H1 (cell line): ENCODE measurements around the gene KDM6A. TPM values are rescaled to one million over a fixed set of nuclear protein-coding genes. Genes with fewer than 3 reads are reported as not detected.

Experiments
- POLR2A ChIP-seq, 2 experiments: IDR thresholded peaks; 1 replicate in 1 of 2; 2 replicates in 1 of 2; pipeline ENCODE4 v1.6.1; 2011; ENCODE audit warnings: low read depth in 2 of 2, low read length in 2 of 2, mild to moderate bottlenecking in 2 of 2; ENCODE audit errors: control extremely low read depth in 1 of 2
- RNF2 ChIP-seq: fragments of 200-900, 300-1000 bp; sonication (generic); IDR thresholded peaks from 2 replicates; pipeline ENCODE4 v1.7.1; 2016; ENCODE audit warnings: borderline replicate concordance, low read depth, mild to moderate bottlenecking, antibody characterized with exemption, low read length; ENCODE audit not compliant: poor library complexity, severe bottlenecking; ENCODE audit errors: missing control alignments
- SIN3A ChIP-seq, 2 experiments: IDR thresholded peaks in 1 of 2; conservative IDR thresholded peaks in 1 of 2; 2 replicates each; pipeline ENCODE4 v1.6.1; 2011 to 2012; ENCODE audit warnings: low read length in 2 of 2, improper control_type of control experiment in 1 of 2, low read depth in 1 of 2, mild to moderate bottlenecking in 1 of 2
- SIRT6 ChIP-seq: IDR thresholded peaks from one replicate; pipeline ENCODE4 v1.7.1; 2012; ENCODE audit warnings: low read length, inconsistent platforms
- SIX5 ChIP-seq: IDR thresholded peaks from 2 replicates; pipeline ENCODE4 v1.6.1; 2011; ENCODE audit warnings: mild to moderate bottlenecking, low read depth, low read length
- polyA plus RNA-seq, 7 experiments: library from polyadenylated mRNA; depleted of rRNA in 3 of 7; stranded (reverse) in 5 of 7; unstranded in 2 of 7; fragments of >200 nt in 5 of 7; fragments of 200-250 nt in 2 of 7; gene quantifications; 1 replicate in 5 of 7; 2 replicates in 1 of 7; 4 replicates in 1 of 7; pipeline versions ENCODE4 v1.2.1 to v1.2.3, GENCODE V29; 2011 to 2013; ENCODE audit warnings: missing spikeins in 2 of 7, mixed read lengths in 2 of 7
- total RNA-seq: library from RNA; stranded (reverse); fragmentation: NEBNext Ultra II Directional; extraction: Animal tissue kit (Norgen Biotek cat#: 25700); gene quantifications from 2 replicates; pipeline ENCODE4 v1.2.1, GENCODE V29; 2021
- TF ChIP-seq, protein P1 (sequence below): IDR thresholded peaks from 2 replicates; pipeline ENCODE4 v1.6.1; 2012; ENCODE audit warnings: inconsistent platforms
- TF ChIP-seq, protein P2 (sequence below): fragments of 300-600 bp; sonication (generic); IDR thresholded peaks from 2 replicates; pipeline ENCODE4 v1.7.1; 2012; ENCODE audit warnings: low read length, moderate library complexity, mild to moderate bottlenecking, inconsistent platforms; ENCODE audit not compliant: insufficient replicate concordance
- TF ChIP-seq, protein P3 (sequence below): IDR thresholded peaks from 2 replicates; pipeline ENCODE4 v1.6.1; 2012; ENCODE audit warnings: inconsistent platforms

The KDM6A gene
- total and polyA plus RNA-seq, 2 of the 8 experiments (the other 6 are each of a cell fraction or from before 2014, with no cell fraction given), result 43.5 to 58.4 TPM

DNA sequence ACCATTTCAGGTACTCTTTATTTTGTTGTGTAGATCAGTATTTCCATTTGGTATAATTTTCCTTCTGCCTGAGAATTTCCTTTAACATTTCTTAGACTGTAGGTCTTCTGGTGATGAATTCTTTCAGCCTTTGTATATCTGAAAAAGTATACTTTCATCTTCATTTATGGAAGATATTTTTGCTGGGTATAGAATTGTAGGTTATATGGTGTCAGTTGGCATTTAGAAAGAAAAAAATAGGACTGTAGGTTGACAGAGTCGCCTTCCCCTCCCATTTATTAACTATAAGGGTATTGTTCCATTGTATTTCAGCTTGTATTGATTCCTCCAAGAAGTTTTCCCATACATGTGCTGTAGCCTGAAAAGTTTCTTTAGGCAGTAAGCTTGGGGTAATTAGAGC lies 71.9 kb downstream of the KDM6A start (continued):
- TF ChIP-seq, protein P1, sequence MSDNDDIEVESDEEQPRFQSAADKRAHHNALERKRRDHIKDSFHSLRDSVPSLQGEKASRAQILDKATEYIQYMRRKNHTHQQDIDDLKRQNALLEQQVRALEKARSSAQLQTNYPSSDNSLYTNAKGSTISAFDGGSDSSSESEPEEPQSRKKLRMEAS, result no peak
- TF ChIP-seq SIN3A (conservative IDR thresholded peaks at IDR 0.05 in 1 of 2, IDR thresholded peaks at IDR 0.05 in 1 of 2; ENCODE audit: low read depth in 1 of 2, low read length in 2 of 2) (no peak), SIX5 (no peak), POLR2A (IDR thresholded peaks at IDR 0.05; ENCODE audit: control extremely low read depth in 1 of 2, low read depth in 2 of 2, low read length in 2 of 2) (no peak), SIRT6 (no peak), RNF2 (no peak)
- TF ChIP-seq, protein P2, sequence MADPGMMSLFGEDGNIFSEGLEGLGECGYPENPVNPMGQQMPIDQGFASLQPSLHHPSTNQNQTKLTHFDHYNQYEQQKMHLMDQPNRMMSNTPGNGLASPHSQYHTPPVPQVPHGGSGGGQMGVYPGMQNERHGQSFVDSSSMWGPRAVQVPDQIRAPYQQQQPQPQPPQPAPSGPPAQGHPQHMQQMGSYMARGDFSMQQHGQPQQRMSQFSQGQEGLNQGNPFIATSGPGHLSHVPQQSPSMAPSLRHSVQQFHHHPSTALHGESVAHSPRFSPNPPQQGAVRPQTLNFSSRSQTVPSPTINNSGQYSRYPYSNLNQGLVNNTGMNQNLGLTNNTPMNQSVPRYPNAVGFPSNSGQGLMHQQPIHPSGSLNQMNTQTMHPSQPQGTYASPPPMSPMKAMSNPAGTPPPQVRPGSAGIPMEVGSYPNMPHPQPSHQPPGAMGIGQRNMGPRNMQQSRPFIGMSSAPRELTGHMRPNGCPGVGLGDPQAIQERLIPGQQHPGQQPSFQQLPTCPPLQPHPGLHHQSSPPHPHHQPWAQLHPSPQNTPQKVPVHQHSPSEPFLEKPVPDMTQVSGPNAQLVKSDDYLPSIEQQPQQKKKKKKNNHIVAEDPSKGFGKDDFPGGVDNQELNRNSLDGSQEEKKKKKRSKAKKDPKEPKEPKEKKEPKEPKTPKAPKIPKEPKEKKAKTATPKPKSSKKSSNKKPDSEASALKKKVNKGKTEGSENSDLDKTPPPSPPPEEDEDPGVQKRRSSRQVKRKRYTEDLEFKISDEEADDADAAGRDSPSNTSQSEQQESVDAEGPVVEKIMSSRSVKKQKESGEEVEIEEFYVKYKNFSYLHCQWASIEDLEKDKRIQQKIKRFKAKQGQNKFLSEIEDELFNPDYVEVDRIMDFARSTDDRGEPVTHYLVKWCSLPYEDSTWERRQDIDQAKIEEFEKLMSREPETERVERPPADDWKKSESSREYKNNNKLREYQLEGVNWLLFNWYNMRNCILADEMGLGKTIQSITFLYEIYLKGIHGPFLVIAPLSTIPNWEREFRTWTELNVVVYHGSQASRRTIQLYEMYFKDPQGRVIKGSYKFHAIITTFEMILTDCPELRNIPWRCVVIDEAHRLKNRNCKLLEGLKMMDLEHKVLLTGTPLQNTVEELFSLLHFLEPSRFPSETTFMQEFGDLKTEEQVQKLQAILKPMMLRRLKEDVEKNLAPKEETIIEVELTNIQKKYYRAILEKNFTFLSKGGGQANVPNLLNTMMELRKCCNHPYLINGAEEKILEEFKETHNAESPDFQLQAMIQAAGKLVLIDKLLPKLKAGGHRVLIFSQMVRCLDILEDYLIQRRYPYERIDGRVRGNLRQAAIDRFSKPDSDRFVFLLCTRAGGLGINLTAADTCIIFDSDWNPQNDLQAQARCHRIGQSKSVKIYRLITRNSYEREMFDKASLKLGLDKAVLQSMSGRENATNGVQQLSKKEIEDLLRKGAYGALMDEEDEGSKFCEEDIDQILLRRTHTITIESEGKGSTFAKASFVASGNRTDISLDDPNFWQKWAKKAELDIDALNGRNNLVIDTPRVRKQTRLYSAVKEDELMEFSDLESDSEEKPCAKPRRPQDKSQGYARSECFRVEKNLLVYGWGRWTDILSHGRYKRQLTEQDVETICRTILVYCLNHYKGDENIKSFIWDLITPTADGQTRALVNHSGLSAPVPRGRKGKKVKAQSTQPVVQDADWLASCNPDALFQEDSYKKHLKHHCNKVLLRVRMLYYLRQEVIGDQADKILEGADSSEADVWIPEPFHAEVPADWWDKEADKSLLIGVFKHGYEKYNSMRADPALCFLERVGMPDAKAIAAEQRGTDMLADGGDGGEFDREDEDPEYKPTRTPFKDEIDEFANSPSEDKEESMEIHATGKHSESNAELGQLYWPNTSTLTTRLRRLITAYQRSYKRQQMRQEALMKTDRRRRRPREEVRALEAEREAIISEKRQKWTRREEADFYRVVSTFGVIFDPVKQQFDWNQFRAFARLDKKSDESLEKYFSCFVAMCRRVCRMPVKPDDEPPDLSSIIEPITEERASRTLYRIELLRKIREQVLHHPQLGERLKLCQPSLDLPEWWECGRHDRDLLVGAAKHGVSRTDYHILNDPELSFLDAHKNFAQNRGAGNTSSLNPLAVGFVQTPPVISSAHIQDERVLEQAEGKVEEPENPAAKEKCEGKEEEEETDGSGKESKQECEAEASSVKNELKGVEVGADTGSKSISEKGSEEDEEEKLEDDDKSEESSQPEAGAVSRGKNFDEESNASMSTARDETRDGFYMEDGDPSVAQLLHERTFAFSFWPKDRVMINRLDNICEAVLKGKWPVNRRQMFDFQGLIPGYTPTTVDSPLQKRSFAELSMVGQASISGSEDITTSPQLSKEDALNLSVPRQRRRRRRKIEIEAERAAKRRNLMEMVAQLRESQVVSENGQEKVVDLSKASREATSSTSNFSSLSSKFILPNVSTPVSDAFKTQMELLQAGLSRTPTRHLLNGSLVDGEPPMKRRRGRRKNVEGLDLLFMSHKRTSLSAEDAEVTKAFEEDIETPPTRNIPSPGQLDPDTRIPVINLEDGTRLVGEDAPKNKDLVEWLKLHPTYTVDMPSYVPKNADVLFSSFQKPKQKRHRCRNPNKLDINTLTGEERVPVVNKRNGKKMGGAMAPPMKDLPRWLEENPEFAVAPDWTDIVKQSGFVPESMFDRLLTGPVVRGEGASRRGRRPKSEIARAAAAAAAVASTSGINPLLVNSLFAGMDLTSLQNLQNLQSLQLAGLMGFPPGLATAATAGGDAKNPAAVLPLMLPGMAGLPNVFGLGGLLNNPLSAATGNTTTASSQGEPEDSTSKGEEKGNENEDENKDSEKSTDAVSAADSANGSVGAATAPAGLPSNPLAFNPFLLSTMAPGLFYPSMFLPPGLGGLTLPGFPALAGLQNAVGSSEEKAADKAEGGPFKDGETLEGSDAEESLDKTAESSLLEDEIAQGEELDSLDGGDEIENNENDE, result no peak
- TF ChIP-seq, protein P3, sequence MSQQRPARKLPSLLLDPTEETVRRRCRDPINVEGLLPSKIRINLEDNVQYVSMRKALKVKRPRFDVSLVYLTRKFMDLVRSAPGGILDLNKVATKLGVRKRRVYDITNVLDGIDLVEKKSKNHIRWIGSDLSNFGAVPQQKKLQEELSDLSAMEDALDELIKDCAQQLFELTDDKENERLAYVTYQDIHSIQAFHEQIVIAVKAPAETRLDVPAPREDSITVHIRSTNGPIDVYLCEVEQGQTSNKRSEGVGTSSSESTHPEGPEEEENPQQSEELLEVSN, result no peak
